Fibroblast of lung (primary cell): ENCODE measurements around the gene OOSP1.

Experiments
- CTCF ChIP-seq, 2 donors: IDR thresholded peaks in 1 of 2; conservative IDR thresholded peaks in 1 of 2; 1 replicate in 1 of 2; 2 replicates in 1 of 2; pipeline ENCODE4 v1.5.1; 2011 to 2012; ENCODE audit warnings: low read length in 2 of 2, control low read depth in 1 of 2, inconsistent platforms in 1 of 2, low read depth in 1 of 2, mild to moderate bottlenecking in 1 of 2
- EZH2 ChIP-seq: IDR thresholded peaks from 2 replicates; pipeline ENCODE4 v1.5.1; 2012; ENCODE audit warnings: low read length, control low read depth, mild to moderate bottlenecking; ENCODE audit errors: missing control alignments

DNA sequence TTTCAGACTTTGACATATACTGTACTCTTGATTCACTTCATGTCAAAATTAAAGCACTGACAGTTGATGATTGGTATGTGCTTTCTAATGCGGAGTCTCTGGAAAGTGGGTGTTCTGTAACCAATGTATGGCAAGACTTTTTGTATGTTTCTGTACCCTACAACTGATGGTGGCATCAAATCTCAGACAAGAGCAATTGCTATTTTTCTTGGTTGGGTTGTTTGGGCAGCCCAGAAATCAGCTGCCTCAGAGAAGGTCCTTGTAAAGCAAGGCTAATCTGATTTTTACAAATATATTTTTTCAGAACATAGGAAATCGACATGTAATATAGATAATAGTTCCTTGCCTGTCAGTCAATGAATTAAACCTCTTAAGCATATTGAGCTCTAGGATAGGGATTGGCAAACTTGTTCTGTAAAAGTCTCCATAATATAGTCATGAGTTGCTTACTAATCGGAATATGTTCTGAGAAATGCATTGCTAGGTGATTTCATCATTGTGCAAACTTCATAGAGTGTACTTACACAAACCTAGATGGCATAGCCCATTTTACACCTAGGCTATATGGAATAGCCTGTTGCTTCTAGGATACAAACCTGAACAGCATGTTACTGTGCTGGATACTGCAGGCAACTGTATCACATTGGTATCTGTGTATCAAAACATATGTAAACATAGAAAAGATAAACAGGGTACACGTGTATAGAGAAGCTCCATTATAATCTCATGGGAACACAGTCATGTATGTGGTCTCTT lies 15.4 kb downstream of the OOSP1 start:
- TF ChIP-seq CTCF (conservative IDR thresholded peaks at IDR 0.05 in 1 of 2, IDR thresholded peaks at IDR 0.05 in 1 of 2; ENCODE audit: low read depth in 1 of 2, low read length in 2 of 2) (no peak), EZH2 (no peak)
